SK-N-SH (cell line): Measurements from ENCODE around the gene CUEDC1.

Experiments
- CHD2 ChIP-seq: fragments of 150-350 bp; IDR thresholded peaks from 2 replicates; pipeline ENCODE4 v1.6.1; 2018; ENCODE audit warnings: low read length; ENCODE audit not compliant: partially characterized antibody
- CTCF ChIP-seq: fragments of 200-600 bp; sonication (generic); IDR thresholded peaks from 2 replicates; pipeline ENCODE4 v1.6.1; 2017; ENCODE audit warnings: antibody characterized with exemption, mild to moderate bottlenecking, moderate library complexity
- EP300 ChIP-seq, 2 experiments: IDR thresholded peaks; 2 replicates each; pipeline versions ENCODE4 v1.4.0 to v1.6.1; 2012; ENCODE audit warnings: borderline replicate concordance in 1 of 2, low read depth in 1 of 2, low read length in 1 of 2
- FOXM1 ChIP-seq: IDR thresholded peaks from 2 replicates; pipeline ENCODE4 v1.4.0; 2012; ENCODE audit warnings: low read depth, mild to moderate bottlenecking
- GABPA ChIP-seq: IDR thresholded peaks from 2 replicates; pipeline ENCODE4 v1.4.0; 2012; ENCODE audit warnings: low read depth, mild to moderate bottlenecking
- MAX ChIP-seq: IDR thresholded peaks from 2 replicates; pipeline ENCODE4 v1.4.0; 2012; ENCODE audit warnings: low read depth
- MXI1 ChIP-seq: IDR thresholded peaks from 2 replicates; pipeline ENCODE4 v1.6.1; 2012; ENCODE audit warnings: mild to moderate bottlenecking, low read depth, low read length, improper control_type of control experiment
- NRF1 ChIP-seq: IDR thresholded peaks from 2 replicates; pipeline ENCODE4 v1.6.1; 2012; ENCODE audit warnings: low read depth, mild to moderate bottlenecking, low read length
- POLR2AphosphoS5 ChIP-seq: IDR thresholded peaks from 2 replicates; pipeline ENCODE4 v1.6.1; 2012; ENCODE audit warnings: low read depth, low read length
- RAD21 ChIP-seq: IDR thresholded peaks from 2 replicates; pipeline ENCODE4 v1.6.1; 2012; ENCODE audit warnings: mild to moderate bottlenecking, low read length
- SMC3 ChIP-seq: IDR thresholded peaks from 2 replicates; pipeline ENCODE4 v1.6.1; 2012; ENCODE audit warnings: low read depth, low read length, improper control_type of control experiment
- TAF1 ChIP-seq: IDR thresholded peaks from 2 replicates; pipeline ENCODE4 v1.6.1; 2012; ENCODE audit warnings: low read depth, mild to moderate bottlenecking, low read length, moderate library complexity, borderline replicate concordance
- USF1 ChIP-seq: IDR thresholded peaks from 2 replicates; pipeline ENCODE4 v1.4.0; 2012; ENCODE audit warnings: low read depth, borderline replicate concordance
- ZBTB33 ChIP-seq: IDR thresholded peaks from 2 replicates; pipeline ENCODE4 v1.4.0; 2012; ENCODE audit warnings: low read depth, borderline replicate concordance

GRCh38 chr17:57948169-57948554 lies 7.0 kb downstream of the CUEDC1 start:
- TF ChIP-seq TAF1 (no peak), GABPA (no peak), SMC3 (no peak), CTCF (no peak), POLR2AphosphoS5 (no peak), USF1 (no peak), CHD2 (no peak), MXI1 (no peak), MAX (no peak), NRF1 (no peak), RAD21 (no peak), FOXM1 (no peak), EP300 (IDR thresholded peaks at IDR 0.05; ENCODE audit: borderline replicate concordance in 1 of 2, low read depth in 1 of 2, low read length in 1 of 2) (no peak), ZBTB33 (no peak)
